ENCODE measurements around the gene KCNK13. TPM values are rescaled to one million over a fixed set of nuclear protein-coding genes. Genes with fewer than 3 reads are reported as not detected.
"Not testable (repeated sequence)": the region's sequence is repeated elsewhere in the genome, so short reads cannot be mapped to it uniquely, and the experiment has no call there.

The KCNK13 gene
- total RNA-seq, 1 experiment from 2014 or later, result 0.23 TPM

DNA sequence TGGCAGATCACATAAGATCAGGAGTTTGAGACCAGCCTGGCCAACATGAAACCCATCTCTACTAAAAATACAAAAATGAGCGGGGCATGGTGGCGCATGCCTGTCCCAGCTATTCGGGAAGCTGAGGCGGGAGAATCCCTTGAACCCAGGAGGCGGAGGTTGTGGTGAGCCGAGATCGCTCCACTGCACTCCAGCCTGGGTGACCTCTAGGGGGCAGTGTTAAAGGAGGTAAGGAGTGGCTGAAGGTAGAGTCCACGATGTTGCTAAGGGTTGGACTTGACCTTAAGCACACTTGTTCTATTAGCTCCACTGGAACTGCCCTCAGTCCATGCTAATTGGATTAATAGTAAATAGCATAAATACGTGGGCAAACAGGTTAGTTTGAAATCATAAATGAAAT, 132.1 kb downstream of the KCNK13 start:
- DNase-seq (ENCODE audit: low read depth), result peak; percentile 22

DNA sequence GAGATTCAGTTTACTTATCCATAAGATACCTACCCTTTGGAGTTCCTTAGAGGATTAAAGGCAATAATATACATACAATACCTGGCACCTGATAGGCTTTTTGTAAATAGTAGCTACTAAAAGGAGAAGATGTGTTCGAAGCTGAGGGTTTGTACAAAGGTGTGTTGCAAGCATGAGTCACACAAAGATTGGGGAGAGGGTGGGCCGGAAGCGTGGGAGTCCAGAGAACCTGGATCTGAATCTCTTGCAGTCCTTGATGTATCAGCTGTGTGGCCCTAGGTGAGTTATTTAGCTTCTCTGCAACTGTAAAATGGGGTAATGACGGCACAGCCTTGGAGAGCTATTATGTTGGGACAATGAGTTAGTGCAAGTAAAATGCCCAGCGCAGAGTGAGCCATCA, 132.9 kb downstream of the KCNK13 start:
- no peak for DNase-seq (ENCODE audit: low read depth)

DNA sequence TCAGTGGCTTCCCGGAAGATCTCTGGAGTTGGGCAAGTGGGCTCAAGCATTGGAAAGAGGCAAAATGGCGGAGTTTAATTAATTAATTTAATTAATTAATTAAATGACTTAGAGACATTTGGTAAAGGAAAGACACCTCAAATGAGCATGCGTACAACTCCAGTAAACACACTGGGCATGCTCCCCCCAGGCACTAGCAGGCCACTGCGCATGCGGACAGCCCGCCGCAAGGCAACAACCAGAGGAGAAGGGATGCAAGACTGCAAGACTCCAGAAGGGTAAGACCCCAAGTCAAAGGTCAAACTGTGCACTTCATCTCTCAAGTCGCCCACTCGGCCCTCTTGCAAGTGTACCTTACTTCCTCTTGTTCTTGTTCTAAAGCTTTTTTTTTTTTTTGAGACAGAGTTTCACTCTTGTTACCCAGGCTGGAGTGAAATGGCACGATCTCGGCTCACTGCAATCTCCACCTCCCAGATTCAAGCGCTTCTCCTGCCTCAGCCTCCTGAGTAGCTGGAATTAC, 136.8 kb downstream of the KCNK13 start:
- no peak for DNase-seq (ENCODE audit: low read depth)

DNA sequence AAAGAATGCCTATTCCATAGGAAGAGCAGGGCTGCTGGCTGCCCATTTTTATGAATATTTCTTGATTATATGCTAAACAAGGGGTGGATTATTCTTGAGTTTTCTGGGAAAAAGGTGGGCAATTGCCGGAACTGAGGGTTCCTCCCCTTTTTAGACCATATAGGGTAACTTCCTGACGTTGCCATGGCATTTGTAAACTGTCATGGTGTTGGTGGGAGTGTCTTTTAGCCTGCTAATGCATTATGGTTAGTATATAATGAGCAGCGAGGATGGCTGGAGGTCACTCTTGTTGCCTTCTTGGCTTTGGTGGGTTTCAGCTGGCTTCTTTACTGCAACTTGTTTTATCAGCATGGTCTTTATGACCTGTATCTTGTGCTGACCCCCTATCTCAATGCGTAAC, 138.8 kb downstream of the KCNK13 start:
- DNase-seq (ENCODE audit: low read depth), result not testable (repeated sequence)

DNA sequence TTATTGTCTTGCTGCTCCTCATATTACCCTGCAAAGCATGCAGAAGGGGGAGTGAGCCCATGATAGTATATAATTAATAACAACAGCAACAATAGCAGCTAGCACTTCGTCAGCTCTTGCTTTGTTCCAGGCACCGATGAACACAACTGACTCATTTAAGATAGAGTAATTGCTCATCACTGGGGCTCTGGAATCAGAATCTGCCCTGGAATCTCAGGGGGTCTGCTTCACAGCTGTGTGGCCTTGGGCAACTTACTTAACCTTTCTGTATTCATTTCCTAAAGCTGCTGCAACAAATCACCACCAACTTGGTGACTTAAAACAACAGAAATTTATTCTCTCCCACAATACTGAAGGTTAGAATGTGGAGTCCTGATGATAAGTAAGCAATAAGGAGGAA, 139.6 kb downstream of the KCNK13 start:
- DNase-seq (ENCODE audit: low read depth), result no peak

DNA sequence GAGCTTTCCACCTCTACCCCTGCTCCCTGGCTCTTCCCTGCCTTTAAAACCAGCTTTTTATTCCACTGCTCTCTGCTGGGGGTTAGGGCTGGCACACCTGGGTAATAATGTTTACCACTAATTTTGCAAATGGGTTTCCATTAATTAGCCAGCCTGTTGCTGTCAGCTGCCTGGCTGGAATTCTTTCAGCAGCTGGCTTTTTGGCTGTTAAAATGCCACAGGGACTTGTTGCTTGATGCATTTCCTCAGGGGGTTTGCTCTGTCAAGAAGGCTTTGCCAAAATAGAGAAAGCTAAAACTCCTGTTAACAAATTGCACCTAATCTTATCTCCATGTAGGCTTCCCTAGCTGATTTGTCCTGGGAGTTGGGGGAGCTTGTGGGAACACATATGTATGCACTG, 142.7 kb downstream of the KCNK13 start:
- no peak for DNase-seq (ENCODE audit: low read depth)

DNA sequence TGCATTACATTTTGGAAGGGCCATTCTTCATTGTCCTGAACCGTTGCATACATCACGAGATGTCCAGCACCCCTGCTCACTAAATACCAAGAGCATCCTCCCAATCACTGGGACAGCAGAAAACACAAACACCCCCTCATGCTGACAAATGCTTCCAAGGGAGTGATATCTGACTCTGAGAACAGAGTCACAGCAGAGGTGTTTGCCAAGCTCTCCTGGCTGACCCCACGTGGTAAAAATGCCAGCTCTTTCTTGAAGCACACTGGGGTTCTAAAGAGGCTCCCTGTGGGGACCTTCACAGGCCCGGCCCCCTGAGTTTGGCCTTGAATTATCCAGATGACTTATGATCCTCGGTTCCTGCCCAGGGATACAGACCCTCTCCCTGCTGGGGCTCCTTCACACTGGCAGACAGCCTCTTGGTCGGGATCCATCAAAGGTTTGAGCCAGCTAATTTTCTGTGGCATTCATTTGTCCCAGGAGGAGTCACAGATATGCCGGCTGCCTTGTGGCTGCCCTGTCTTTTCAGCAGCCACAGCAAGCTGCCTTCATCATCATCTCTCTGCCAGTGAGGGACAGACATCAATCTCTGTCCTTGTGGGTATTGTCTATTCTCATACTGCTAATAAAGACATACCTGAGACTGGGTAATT, 151.4 kb downstream of the KCNK13 start:
- DNase-seq (ENCODE audit: low read depth), result no peak

DNA sequence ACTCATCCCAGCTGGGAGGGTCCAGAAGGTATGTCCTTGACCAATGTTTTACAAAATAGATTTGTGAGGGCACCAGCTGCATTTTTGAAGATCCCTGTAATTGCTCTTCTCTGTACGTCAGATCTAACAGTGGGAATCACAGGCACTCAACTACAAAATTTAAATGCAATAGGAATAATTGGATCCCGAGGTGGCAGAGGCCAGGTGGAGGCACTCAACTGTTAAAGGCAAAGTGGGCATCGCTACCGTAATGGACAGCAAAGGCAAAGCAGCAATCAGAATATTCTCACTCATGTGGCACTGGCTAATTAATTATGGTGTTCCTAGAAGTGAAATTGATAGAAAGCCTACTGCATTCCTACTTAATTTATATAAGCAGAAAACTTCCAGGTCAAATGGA, 166.7 kb downstream of the KCNK13 start:
- no peak for DNase-seq (ENCODE audit: low read depth)

DNA sequence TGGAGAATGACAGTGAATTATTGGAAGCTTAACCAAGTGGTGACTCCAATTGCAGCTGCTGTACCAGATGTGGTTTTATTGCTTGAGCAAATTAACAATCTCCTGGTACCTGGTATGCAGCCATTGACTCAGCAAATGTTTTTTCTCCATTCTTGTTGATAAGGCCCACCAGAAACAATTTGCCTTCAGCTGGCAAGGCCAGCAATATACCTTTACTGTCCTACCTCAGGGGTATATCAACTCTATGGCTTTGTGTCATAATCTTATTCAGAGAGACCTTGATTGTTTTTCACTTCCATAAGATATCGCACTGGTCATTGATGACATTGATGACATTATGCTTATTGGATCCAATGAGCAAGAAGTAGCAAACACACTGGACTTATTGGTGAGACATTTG, 168.1 kb downstream of the KCNK13 start:
- not testable (repeated sequence) for DNase-seq (ENCODE audit: low read depth)

Other genes starting within 250 kb of the KCNK13 start
- 22.5 and 36.9 TPM in 2 replicates for gene EFCAB11, start 107.3 kb upstream of the KCNK13 start, total RNA-seq (2014; rRNA removed; shearing (Covaris generic))
- 48.1 and 50.6 TPM in 2 replicates for gene TDP1, start 106.1 kb upstream of the KCNK13 start, total RNA-seq (2014; rRNA removed; shearing (Covaris generic))
- gene PSMC1, start 194.6 kb downstream of the KCNK13 start, total RNA-seq (2014; rRNA removed; shearing (Covaris generic)), result 661 and 696 TPM in 2 replicates

Measured in Daoy (cell line).